ENCODE measurements around the gene CCNL2. TPM values are rescaled to one million over a fixed set of nuclear protein-coding genes. Genes with fewer than 3 reads are reported as not detected.
"Not testable (repeated sequence)": the region's sequence is repeated elsewhere in the genome, so short reads cannot be mapped to it uniquely, and the experiment has no call there.

Gene CCNL2
- total and polyA plus RNA-seq, 7 donors: 40.2 to 71.8 (median 52.0) TPM

GRCh38 chr1:1406821-1407635, 7.9 kb upstream of the CCNL2 start, which contains the start of gene MRPL20:
Gene MRPL20 (minus strand): TSS chr1:1407293. CDS start chr1:1407217, 76 bp downstream.
- Histone ChIP-seq H3K27ac (peak within 1 kb of the TSS; percentile 83), H3K9me3 (no peaks in the 10 kb centered on the region), H3K27me3 (ENCODE audit: insufficient read depth in 3 of 3, low read length in 2 of 3) (no peaks in the 10 kb centered on the region), H3K36me3 (ENCODE audit: insufficient read depth in 1 of 2, low read depth in 1 of 2) (peaks cover 5 to 46% of the 10 kb centered on the region in 2 donors), H3K4me3 (peak within 1 kb of the TSS; percentile 92), H3K4me1 (peaks cover 29% of the 10 kb centered on the region)
- WGBS, 3 donors: 0 to 1% (median 1%) methylated on average over 82 to 98 of the region's 98 CpGs
- ATAC-seq: peak; percentile 97 to 99 (median 98)
- intact Hi-C loops (cut with DNase I): loop anchor here in 1 of 2 donors (5.0 to 10.0 kb wide), 2 partner anchors 35 to 98 kb away; no protein-coding TSS in a partner anchor
- peak; percentile 96 to 98 for DNase-seq
- TF ChIP-seq CTCF (IDR thresholded peaks at IDR 0.05): no peak

GRCh38 chr1:1406101-1406820, 7.1 kb upstream of the CCNL2 start:
- 37 to 47% (median 40%) methylated on average over 38 to 43 of the region's 43 CpGs for WGBS, 3 donors
- peak overlapping the region; percentile 92 for H3K4me3 ChIP-seq
- DNase-seq: peak in 1 of 2 donors; percentile 52
- peaks cover 9 to 53% of the 10 kb centered on the region in 2 donors for H3K36me3 ChIP-seq (ENCODE audit: insufficient read depth in 1 of 2, low read depth in 1 of 2)
- intact Hi-C loops (cut with DNase I): loop anchor here in 1 of 2 donors (5.0 to 10.0 kb wide), 2 partner anchors 36 to 99 kb away; no protein-coding TSS in a partner anchor
- peak in 1 of 4 donors; percentile 6 for ATAC-seq
- TF ChIP-seq CTCF (IDR thresholded peaks at IDR 0.05): no peak
- H3K27ac ChIP-seq: peak overlapping the region; percentile 83
- H3K27me3 ChIP-seq (ENCODE audit: insufficient read depth in 3 of 3, low read length in 2 of 3): no peaks in the 10 kb centered on the region
- no peaks in the 10 kb centered on the region for H3K9me3 ChIP-seq
- H3K4me1 ChIP-seq: peaks cover 32% of the 10 kb centered on the region

- ATAC-seq (no peak), DNase-seq (no peak)
- Histone ChIP-seq H3K27me3 (ENCODE audit: insufficient read depth in 3 of 3, low read length in 2 of 3) (no peaks in the 10 kb centered on the region), H3K27ac (no peak overlapping the region), H3K36me3 (ENCODE audit: insufficient read depth in 1 of 2, low read depth in 1 of 2) (peaks cover 10 to 58% of the 10 kb centered on the region in 2 donors), H3K4me3 (no peak overlapping the region), H3K4me1 (peaks cover 38% of the 10 kb centered on the region), H3K9me3 (no peaks in the 10 kb centered on the region)
- TF ChIP-seq CTCF (IDR thresholded peaks at IDR 0.05): no peak
- WGBS, 3 donors: 73 to 87% (median 74%) methylated on average over 7 of the region's 7 CpGs
- intact Hi-C loops (cut with DNase I): loop anchor here in 1 of 2 donors (10.0 kb wide), 1 partner anchor 101 kb away; no protein-coding TSS in a partner anchor
Observed at GRCh38 chr1:1403653-1404052, 4.5 kb upstream of the CCNL2 start.

GRCh38 chr1:1402901-1403392, 3.8 kb upstream of the CCNL2 start:
- not testable (repeated sequence) for DNase-seq; H3K9me3 ChIP-seq; H3K27me3 ChIP-seq (ENCODE audit: insufficient read depth in 3 of 3, low read length in 2 of 3); H3K4me3 ChIP-seq; H3K27ac ChIP-seq; ATAC-seq
- intact Hi-C loops (cut with DNase I): loop anchor here in 1 of 2 donors (10.0 kb wide), 1 partner anchor 102 kb away; no protein-coding TSS in a partner anchor
- peaks cover 10 to 60% of the 10 kb centered on the region in 2 donors for H3K36me3 ChIP-seq (ENCODE audit: insufficient read depth in 1 of 2, low read depth in 1 of 2)
- 78 to 85% (median 82%) methylated on average over 9 of the region's 9 CpGs for WGBS, 3 donors
- peaks cover 37% of the 10 kb centered on the region for H3K4me1 ChIP-seq
